A673 (cell line): Measurements from ENCODE around the gene IPO13.

Experiments
- CTCF ChIP-seq: fragments of 300-800, 200-600 bp; sonication (generic); conservative IDR thresholded peaks from 2 replicates; pipeline ENCODE4 v1.5.1; 2017; ENCODE audit warnings: low read depth, mild to moderate bottlenecking, antibody characterized with exemption, low read length, moderate library complexity, mixed read lengths
- EZH2 ChIP-seq: fragments of 200-600 bp; sonication (generic); IDR thresholded peaks from 2 replicates; pipeline ENCODE4 v1.6.1; 2017; ENCODE audit warnings: borderline replicate concordance, low read depth, mild to moderate bottlenecking, mixed read lengths, antibody characterized with exemption, low read length; ENCODE audit not compliant: poor library complexity, severe bottlenecking

- no peak for TF ChIP-seq CTCF
- no peak for TF ChIP-seq EZH2
Observed at GRCh38 chr1:43925846-43926245, 20.9 kb upstream of the IPO13 start.
